A549 (cell line): ENCODE results near the gene DCPS.

Experiments
- BHLHE40 ChIP-seq: IDR thresholded peaks from 2 replicates; pipeline ENCODE4 v1.6.1; 2012; ENCODE audit warnings: low read depth, low read length, inconsistent platforms
- EP300 ChIP-seq, 2 experiments: fragments of >200 bp; sonication (Bioruptor Twin); formaldehyde crosslinking; IDR thresholded peaks; 2 replicates in 1 of 2; 3 replicates in 1 of 2; pipeline ENCODE4 v1.6.1; 2016 to 2017
- NPAS2 ChIP-seq: fragments of 250-450 bp; sonication (Bioruptor Pico); IDR thresholded peaks from 2 replicates; pipeline ENCODE4 v1.8.0; 2022; ENCODE audit warnings: mild to moderate bottlenecking, moderate library complexity, borderline replicate concordance
- TF ChIP-seq, protein P1 (sequence below): fragments of >200 bp; sonication (Bioruptor Twin); formaldehyde crosslinking; IDR thresholded peaks from 3 replicates; pipeline ENCODE4 v1.5.1; 2016
- TF ChIP-seq, protein P2 (sequence below): IDR thresholded peaks from 2 replicates; pipeline ENCODE4 v1.6.1; 2012; ENCODE audit warnings: low read depth, borderline replicate concordance
- TF ChIP-seq, protein P3 (sequence below): fragments of 200-600 bp; sonication (generic); IDR thresholded peaks from 2 replicates; pipeline ENCODE4 v1.6.1; 2016; ENCODE audit warnings: antibody characterized with exemption, mild to moderate bottlenecking, moderate library complexity

DNA sequence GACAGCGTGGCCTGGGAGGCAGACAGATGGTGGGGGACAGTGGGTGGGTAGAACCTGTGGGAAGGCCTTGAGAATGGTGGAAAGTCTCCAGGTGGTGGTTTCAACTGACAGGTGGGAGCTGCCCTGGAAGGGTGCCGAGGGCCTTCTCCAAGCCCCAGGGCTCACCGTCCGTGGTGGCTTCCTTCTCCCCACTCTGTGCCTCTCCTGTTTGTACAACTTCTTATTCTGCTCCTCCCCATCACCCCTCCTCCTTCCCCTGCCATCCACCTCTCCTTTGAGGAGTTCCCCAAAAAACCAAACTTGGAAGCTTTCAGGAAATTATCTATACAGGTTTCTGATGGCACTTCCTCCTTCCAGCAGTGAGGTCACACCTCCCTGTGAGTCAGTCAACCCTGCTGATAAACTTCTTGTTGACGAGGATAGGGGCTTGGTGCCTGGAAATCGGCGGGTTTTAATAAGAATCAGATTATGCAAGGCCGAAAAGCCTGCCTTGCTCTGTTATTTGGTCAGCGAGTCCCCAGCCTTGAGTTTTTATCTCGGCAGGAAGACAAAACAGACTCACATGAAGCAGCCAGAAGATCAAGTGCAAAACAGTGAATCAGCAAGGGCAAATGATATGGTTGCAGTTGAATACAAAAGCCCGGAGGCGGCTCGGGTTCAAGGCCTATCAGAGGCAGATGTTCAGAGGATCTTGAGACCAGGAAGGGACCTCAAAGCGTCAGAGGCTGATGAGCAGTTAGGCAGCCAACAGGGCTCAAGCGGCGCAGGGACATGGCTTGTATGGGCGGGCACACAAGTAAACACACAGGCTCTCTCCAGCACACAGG is 42.1 kb downstream of the DCPS start:
- TF ChIP-seq, protein P1, sequence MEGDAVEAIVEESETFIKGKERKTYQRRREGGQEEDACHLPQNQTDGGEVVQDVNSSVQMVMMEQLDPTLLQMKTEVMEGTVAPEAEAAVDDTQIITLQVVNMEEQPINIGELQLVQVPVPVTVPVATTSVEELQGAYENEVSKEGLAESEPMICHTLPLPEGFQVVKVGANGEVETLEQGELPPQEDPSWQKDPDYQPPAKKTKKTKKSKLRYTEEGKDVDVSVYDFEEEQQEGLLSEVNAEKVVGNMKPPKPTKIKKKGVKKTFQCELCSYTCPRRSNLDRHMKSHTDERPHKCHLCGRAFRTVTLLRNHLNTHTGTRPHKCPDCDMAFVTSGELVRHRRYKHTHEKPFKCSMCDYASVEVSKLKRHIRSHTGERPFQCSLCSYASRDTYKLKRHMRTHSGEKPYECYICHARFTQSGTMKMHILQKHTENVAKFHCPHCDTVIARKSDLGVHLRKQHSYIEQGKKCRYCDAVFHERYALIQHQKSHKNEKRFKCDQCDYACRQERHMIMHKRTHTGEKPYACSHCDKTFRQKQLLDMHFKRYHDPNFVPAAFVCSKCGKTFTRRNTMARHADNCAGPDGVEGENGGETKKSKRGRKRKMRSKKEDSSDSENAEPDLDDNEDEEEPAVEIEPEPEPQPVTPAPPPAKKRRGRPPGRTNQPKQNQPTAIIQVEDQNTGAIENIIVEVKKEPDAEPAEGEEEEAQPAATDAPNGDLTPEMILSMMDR, result no peak
- TF ChIP-seq BHLHE40 (no peak), NPAS2 (CRISPR knock-in tag) (no peak), EP300 (IDR thresholded peaks at IDR 0.05) (no peak)
- TF ChIP-seq, protein P2, sequence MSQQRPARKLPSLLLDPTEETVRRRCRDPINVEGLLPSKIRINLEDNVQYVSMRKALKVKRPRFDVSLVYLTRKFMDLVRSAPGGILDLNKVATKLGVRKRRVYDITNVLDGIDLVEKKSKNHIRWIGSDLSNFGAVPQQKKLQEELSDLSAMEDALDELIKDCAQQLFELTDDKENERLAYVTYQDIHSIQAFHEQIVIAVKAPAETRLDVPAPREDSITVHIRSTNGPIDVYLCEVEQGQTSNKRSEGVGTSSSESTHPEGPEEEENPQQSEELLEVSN, result no peak
- TF ChIP-seq, protein P3, sequence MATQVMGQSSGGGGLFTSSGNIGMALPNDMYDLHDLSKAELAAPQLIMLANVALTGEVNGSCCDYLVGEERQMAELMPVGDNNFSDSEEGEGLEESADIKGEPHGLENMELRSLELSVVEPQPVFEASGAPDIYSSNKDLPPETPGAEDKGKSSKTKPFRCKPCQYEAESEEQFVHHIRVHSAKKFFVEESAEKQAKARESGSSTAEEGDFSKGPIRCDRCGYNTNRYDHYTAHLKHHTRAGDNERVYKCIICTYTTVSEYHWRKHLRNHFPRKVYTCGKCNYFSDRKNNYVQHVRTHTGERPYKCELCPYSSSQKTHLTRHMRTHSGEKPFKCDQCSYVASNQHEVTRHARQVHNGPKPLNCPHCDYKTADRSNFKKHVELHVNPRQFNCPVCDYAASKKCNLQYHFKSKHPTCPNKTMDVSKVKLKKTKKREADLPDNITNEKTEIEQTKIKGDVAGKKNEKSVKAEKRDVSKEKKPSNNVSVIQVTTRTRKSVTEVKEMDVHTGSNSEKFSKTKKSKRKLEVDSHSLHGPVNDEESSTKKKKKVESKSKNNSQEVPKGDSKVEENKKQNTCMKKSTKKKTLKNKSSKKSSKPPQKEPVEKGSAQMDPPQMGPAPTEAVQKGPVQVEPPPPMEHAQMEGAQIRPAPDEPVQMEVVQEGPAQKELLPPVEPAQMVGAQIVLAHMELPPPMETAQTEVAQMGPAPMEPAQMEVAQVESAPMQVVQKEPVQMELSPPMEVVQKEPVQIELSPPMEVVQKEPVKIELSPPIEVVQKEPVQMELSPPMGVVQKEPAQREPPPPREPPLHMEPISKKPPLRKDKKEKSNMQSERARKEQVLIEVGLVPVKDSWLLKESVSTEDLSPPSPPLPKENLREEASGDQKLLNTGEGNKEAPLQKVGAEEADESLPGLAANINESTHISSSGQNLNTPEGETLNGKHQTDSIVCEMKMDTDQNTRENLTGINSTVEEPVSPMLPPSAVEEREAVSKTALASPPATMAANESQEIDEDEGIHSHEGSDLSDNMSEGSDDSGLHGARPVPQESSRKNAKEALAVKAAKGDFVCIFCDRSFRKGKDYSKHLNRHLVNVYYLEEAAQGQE, result no peak
